ENCODE results near the gene ODF2L.

ODF2L gene

GRCh38 chr1:86305731-86306130 is 90.4 kb downstream of the ODF2L start:
- no peak for DNase-seq

- no peak for DNase-seq
These were observed 93.0 kb downstream of the ODF2L start for GRCh38 chr1:86303041-86303690.
